ENCODE measurements around the gene GNG4.
"Not testable (repeated sequence)": the region's sequence is repeated elsewhere in the genome, so short reads cannot be mapped to it uniquely, and the experiment has no call there.

Gene GNG4

GRCh38 chr1:235624721-235625333, 24.8 kb downstream of the GNG4 start:
- DNase-seq = no peak

- no peak for DNase-seq
These were observed 26.4 kb downstream of the GNG4 start for GRCh38 chr1:235622936-235623779.

GRCh38 chr1:235619149-235619548, 30.4 kb downstream of the GNG4 start:
- DNase-seq = not testable (repeated sequence)

- DNase-seq = no peak
These were observed 31.8 kb downstream of the GNG4 start for GRCh38 chr1:235617808-235618207.

- no peak for DNase-seq
These were observed 32.4 kb downstream of the GNG4 start for GRCh38 chr1:235617140-235617539.

- DNase-seq = no peak
These were observed 35.1 kb downstream of the GNG4 start for GRCh38 chr1:235614442-235614954.

GRCh38 chr1:235613602-235614001, 36.0 kb downstream of the GNG4 start:
- DNase-seq = no peak

- no peak for DNase-seq
These were observed 36.8 kb downstream of the GNG4 start for GRCh38 chr1:235612761-235613160.

GRCh38 chr1:235610157-235610556, 39.4 kb downstream of the GNG4 start:
- no peak for DNase-seq

- DNase-seq = no peak
These were observed 41.3 kb downstream of the GNG4 start for GRCh38 chr1:235608278-235608677.

- no peak for DNase-seq
These were observed 42.3 kb downstream of the GNG4 start for GRCh38 chr1:235607284-235607683.

GRCh38 chr1:235601104-235601503, 48.5 kb downstream of the GNG4 start:
- peak in 1 of 2 donors; percentile 7 for DNase-seq

- DNase-seq = no peak
These were observed 50.0 kb downstream of the GNG4 start for GRCh38 chr1:235599536-235599935.

- DNase-seq = no peak
These were observed 51.6 kb downstream of the GNG4 start for GRCh38 chr1:235597867-235598553.

GRCh38 chr1:235595079-235595478, 54.5 kb downstream of the GNG4 start:
- DNase-seq = no peak

- DNase-seq = not testable (repeated sequence)
These were observed 55.2 kb downstream of the GNG4 start for GRCh38 chr1:235594281-235594895.

GRCh38 chr1:235588916-235589515, 60.6 kb downstream of the GNG4 start:
- no peak for DNase-seq

GRCh38 chr1:235588156-235588555, 61.4 kb downstream of the GNG4 start:
- no peak for DNase-seq

GRCh38 chr1:235586992-235587391, 62.6 kb downstream of the GNG4 start:
- DNase-seq = no peak

- DNase-seq = no peak
These were observed 63.2 kb downstream of the GNG4 start for GRCh38 chr1:235586413-235586812.

GRCh38 chr1:235584973-235585372, 64.6 kb downstream of the GNG4 start:
- no peak for DNase-seq

GRCh38 chr1:235583511-235584001, 66.0 kb downstream of the GNG4 start:
- DNase-seq = no peak

GRCh38 chr1:235582130-235582529, 67.5 kb downstream of the GNG4 start:
- no peak for DNase-seq

All from bone marrow (tissue), 2 donors.